Measurements from ENCODE around the gene KCNT2.
"Not testable (repeated sequence)": the region's sequence is repeated elsewhere in the genome, so short reads cannot be mapped to it uniquely, and the experiment has no call there.

Gene KCNT2

GRCh38 chr1:196513821-196514220 lies 94.4 kb downstream of the KCNT2 start:
- no peak overlapping the region for H3K4me3 ChIP-seq (ENCODE audit: control insufficient read depth, low read depth, low read length)

GRCh38 chr1:196510451-196510850 lies 97.8 kb downstream of the KCNT2 start:
- no peak for DNase-seq (ENCODE audit: low read depth)
- H3K4me3 ChIP-seq (ENCODE audit: control insufficient read depth, low read depth, low read length): no peak overlapping the region
- no peak for TF ChIP-seq CTCF (conservative IDR thresholded peaks at IDR 0.05; ENCODE audit: control insufficient read depth, insufficient read depth, low read depth, low read length)

More at GRCh38 chr1:196513821-196514220, 94.4 kb downstream of the KCNT2 start:
- no peak for TF ChIP-seq CTCF (conservative IDR thresholded peaks at IDR 0.05; ENCODE audit: control insufficient read depth, insufficient read depth, low read depth, low read length)
- DNase-seq (ENCODE audit: low read depth): no peak

- H3K4me3 ChIP-seq (ENCODE audit: control insufficient read depth, low read depth, low read length); DNase-seq (ENCODE audit: low read depth): not testable (repeated sequence)
Observed at GRCh38 chr1:196504224-196504623, 104.0 kb downstream of the KCNT2 start.

GRCh38 chr1:196502437-196502836 lies 105.8 kb downstream of the KCNT2 start:
- DNase-seq (ENCODE audit: low read depth): no peak
- no peak for TF ChIP-seq CTCF (conservative IDR thresholded peaks at IDR 0.05; ENCODE audit: control insufficient read depth, insufficient read depth, low read depth, low read length)
- H3K4me3 ChIP-seq (ENCODE audit: control insufficient read depth, low read depth, low read length): no peak overlapping the region

GRCh38 chr1:196501760-196502428 lies 106.3 kb downstream of the KCNT2 start:
- H3K4me3 ChIP-seq (ENCODE audit: control insufficient read depth, low read depth, low read length): no peak overlapping the region
- no peak for TF ChIP-seq CTCF (conservative IDR thresholded peaks at IDR 0.05; ENCODE audit: control insufficient read depth, insufficient read depth, low read depth, low read length)
- DNase-seq (ENCODE audit: low read depth): no peak

GRCh38 chr1:196497817-196498216 lies 110.4 kb downstream of the KCNT2 start:
- no peak for DNase-seq (ENCODE audit: low read depth)
- no peak overlapping the region for H3K4me3 ChIP-seq (ENCODE audit: control insufficient read depth, low read depth, low read length)
- no peak for TF ChIP-seq CTCF (conservative IDR thresholded peaks at IDR 0.05; ENCODE audit: control insufficient read depth, insufficient read depth, low read depth, low read length)

- TF ChIP-seq CTCF (conservative IDR thresholded peaks at IDR 0.05; ENCODE audit: control insufficient read depth, insufficient read depth, low read depth, low read length): no peak
- H3K4me3 ChIP-seq (ENCODE audit: control insufficient read depth, low read depth, low read length): no peak overlapping the region
- no peak for DNase-seq (ENCODE audit: low read depth)
Observed at GRCh38 chr1:196494766-196495165, 113.5 kb downstream of the KCNT2 start.
